GM20431 (cell line): ENCODE measurements around the gene CD79A.
"Not testable (repeated sequence)": the region's sequence is repeated elsewhere in the genome, so short reads cannot be mapped to it uniquely, and the experiment has no call there.

Source experiments
- in situ Hi-C: fragments of 300-500 bp; cut with MseI, MboI; formaldehyde crosslinking; loops from one replicate; pipeline ENCODE4 v1.15.0; 2020; ENCODE audit warnings: low sequenced_read_pairs; ENCODE audit not compliant: unreplicated experiment

The CD79A gene

GRCh38 chr19:41904118-41904870 lies 27.2 kb downstream of the CD79A start:
- in situ Hi-C loops: no loop called here

- in situ Hi-C loops: no loop called here
Observed at GRCh38 chr19:41905273-41906002, 28.4 kb downstream of the CD79A start.

DNA sequence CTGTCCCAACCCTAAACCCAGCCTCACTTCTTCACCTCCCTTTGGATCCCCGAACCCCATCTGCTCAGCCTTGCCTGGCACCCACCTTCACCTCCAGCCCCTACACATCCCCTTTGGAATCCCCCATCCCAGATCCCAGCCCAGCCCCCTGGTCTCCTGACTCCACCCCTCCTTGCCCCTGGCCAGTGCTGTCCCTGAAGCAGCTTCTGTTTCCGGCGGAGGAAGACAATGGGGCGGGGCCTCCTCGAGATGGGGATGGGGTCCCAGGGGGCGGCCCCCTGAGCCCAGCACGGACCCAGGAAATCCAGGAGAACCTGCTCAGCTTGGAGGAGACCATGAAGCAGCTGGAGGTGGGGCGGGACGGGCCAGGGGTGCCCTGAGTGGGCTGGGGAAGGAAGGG lies 29.2 kb downstream of the CD79A start:
- in situ Hi-C loops: no loop called here

GRCh38 chr19:41906916-41907680 lies 30.0 kb downstream of the CD79A start:
- in situ Hi-C loops: no loop called here

DNA sequence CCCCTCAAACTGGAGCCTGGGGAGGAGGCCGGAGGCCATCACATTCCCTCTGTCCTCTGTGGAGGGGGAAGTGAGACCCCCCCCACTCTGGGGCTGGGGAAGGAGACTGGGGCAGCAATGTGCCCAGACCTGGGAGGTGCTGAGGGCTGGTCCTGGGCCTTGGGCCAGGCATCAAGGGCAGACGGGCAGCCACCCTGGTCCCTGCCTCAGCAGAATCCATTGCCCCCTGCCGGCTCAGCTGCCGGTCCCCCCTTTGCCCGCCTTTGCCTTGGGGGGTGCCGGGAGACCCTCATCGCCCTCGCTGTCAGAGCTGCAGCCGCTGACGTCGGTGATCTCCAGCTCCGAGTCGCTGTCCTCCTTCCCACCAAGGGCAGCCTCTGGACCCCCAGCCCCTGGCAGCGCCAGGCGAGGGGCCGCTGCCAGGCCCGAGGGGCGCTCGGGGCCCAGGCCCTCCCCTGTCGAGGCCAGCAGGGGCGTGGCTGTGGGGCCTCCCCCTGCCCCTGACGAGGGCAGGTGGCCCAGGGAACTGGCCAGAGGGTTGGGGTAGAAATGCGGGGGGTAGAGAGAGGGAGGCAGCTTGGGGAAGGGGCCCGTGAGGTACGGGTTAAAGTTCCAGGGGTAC lies 31.0 kb downstream of the CD79A start:
- in situ Hi-C loops: no loop called here

- in situ Hi-C loops: no loop called here
Observed at GRCh38 chr19:41908724-41909464, 31.8 kb downstream of the CD79A start.

DNA sequence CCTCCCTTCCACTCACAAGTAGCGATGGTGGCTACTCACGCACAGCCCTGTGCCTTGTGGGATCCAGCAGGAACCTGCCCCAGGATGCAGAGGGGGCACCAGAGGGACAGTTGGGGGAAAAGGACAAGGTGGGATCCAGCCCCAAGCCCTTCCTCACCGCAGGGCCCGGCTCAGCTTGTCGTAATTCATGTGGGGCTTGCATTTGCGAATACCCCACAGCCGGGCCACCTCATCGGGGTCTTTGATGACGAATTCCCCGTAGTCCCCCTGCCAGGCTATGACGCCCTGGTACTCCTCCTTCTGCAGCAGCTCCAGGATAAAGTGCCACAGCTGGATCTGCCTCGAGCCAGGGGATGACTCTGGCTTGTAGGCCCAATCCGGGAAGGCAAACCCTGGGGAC lies 32.6 kb downstream of the CD79A start:
- in situ Hi-C loops: no loop called here

DNA sequence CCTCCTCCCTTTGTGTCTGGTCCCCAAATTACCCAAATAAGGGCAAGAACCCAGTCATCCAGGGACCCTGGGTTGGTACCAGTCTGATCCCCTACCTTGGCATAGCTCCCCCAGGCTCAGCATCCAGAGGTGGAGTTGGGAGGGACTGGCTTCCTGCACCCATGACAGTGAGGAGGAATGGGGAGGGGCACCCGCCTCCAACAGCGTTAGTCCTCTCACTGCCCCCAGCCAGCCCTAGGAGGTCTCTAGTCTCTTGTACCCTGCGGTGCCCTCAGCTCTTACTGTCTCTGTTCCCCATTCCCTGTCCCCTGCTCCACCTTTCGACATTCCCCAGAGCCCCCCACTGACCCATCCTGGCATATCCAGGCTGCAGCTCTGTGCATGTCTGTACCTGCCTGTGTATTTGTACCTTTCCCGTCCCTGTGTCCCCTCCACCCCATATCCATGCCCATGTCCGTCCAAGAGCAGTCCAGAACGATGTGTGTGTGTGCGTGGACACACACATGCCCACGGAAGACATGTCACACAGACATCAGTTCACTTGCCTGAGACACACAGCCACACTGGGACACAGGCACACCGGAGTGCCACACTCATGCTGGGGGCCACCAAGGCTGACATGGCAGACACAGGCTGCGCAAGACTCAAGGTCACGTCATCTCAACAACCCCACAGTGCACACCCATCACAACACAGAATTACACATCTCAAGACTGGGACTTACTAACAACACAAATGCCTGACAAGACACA lies 33.3 kb downstream of the CD79A start:
- in situ Hi-C loops: no loop called here

DNA sequence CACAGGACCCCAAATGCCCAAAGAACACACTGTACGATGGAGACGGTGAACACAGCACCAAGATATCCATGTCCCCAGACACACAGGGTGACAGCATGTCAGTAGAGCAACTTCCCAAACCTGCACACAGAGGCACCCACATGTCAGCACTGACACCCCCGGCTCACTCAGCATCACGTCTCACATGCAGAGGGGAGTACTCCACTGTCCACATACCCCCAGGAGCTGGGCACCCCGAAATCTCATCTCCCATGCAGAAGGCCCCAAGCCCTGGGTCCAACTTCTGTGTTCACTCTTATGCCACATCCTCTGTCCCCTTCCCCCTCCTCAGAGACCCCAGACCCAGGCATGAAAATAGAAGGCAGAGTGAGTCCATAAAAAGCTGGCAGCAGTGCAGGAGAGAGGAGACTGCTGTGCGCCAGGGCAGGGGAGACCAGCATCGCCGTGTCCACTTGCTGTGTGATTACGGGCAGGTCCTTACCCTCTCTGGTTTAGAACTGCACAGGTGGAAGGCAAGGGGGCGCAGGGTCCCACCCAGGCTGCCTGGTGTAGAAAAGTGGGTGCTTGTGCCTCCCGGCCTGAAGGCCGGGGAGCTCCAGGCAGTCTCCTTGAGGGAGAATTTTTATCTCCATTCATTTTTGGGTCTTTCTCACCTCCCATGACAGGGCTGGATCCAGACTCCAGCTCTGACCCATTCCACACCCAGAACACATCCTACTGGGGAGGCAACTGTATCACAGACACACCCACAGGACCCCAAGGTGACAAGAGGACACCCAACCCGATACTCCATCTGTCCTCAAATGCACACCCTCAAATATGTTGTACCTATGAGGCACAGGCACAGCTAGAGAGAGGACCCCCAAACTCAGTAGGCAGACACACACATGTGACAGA lies 34.2 kb downstream of the CD79A start:
- in situ Hi-C loops: no loop called here

GRCh38 chr19:41911889-41912731 lies 35.0 kb downstream of the CD79A start:
- in situ Hi-C loops: no loop called here

GRCh38 chr19:41912899-41913537 lies 35.9 kb downstream of the CD79A start:
- in situ Hi-C loops: no loop called here

DNA sequence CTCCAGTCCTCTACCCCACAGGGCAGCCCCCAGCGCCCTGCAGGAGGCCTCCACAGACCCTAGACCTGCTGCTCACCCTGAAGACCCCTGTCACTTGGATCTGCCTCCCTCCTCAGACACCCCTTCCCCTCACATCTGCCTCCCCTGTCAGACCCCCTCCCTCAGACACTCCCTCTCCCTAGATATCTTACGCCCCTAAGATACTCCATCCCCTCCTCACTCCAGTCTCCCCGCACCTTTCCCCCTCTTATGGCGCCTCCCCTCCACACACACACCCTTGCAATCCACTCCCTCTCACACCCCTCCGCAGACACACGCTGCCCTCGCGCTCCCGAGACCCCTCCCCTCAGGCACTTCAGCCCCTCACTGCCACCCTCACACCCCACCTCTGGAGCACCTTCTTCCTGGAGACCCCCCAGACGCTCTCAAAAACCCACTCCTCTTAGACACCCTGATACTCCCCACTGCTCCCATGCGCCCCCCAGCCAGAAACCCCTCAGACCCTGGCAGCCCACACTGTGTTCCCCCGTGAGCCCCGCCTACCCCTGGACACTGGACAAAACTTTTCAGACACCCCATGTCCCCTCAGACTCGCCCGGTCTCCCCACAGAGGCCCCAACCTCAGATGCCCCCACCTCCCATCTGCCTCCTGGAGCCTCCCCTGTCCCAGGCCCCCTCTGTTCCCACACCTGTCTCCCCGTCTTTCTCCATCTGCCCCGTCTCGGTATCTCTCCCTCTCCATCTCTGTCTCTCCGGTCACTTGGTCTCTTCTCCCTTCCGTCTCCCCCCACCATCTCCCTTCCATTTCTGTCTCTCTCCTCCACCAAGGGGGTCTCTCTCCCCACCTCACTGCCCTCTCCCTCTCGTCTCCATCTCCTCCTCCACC lies 36.7 kb downstream of the CD79A start:
- in situ Hi-C loops: no loop called here

DNA sequence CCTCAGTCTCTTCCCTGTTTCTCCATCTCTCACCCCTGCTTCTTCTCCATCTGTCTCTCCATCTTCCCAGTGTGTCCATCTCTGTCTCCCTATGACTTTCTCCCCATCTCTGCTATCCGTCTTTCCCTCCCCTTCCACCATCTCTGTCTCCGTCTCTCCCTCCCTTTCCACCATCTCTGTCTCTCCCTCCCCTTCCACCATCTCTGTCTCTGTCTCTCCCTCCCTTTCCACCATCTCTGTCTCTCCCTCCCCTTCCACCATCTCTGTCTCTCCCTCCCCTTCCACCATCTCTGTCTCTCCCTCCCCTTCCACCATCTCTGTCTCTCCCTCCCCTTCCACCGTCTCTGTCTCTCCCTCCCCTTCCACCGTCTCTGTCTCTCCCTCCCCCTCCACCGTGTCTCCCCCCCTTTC lies 37.4 kb downstream of the CD79A start:
- in situ Hi-C loops: not testable (repeated sequence)

DNA sequence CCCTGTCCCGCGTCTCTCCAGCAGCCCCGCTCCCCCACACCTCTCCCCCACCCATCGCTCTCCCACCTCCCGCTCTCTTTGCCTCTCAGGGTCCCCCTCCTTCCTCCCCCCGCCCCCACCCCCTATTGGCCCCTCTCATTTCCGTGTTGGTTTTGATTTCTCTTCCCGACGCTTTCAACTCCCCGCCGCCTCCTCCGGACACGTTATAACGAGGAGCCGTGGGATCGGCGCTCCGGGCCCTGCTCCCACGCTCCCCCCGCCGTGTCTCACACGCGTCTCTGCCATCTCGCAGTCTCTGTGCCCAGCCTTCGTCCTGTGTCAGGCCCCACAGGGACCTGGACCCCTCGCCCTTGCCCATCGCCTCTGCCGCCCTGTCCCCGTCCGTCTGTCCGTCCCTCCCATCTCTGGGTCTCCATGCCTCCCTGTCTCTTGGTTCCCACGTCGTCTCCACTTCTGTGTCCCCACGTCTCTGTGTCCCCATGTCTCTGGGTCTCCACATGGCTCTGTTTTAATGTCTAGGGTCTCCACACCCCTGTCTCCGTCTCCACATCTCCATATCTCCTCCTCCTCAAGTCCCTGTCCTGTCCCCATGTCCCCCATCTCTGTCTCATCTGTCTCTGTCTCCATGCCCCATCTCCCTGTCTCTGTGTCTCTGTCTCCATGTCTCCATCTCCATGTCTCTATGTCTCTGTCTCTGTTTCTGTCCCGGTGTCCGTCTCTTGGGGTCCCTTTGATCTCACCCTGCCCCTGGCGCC lies 38.1 kb downstream of the CD79A start:
- in situ Hi-C loops: no loop called here

DNA sequence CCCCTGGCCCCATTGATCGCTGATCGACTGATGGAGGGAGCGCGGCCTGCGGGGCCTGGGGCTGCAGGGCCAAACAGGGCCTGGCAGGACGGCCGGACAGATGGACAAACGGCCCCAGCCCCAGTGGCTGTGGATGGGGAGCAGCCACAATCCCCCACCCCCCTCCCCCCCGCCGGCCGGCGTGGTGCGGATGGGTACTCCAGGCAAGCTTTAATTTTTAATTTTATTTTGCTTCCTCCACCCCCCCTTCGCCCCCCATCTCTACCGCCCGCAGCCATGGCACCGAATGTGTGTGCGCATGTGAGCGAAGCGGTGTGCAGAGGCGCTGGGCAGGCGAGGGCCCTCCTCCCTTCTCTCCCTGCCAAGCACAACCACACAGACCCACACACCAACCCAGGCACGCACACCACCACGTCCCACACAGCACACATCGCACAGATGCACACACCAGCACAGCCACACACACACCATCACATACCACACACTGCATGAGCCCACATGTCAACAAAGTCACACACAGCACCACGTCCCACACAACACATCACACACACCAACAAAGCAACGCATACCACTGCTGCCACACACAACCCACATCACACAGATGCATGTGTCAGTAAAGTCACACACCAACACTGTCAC lies 38.8 kb downstream of the CD79A start:
- in situ Hi-C loops: no loop called here
